Keratinocyte (primary cell): ENCODE results near the gene FRS2. TPM values are rescaled to one million over a fixed set of nuclear protein-coding genes. Genes with fewer than 3 reads are reported as not detected.

Source experiments
- DNase-seq: peaks from one replicate; pipeline ENCODE4 v3.0.0-alpha.2; 2011; ENCODE audit warnings: low read depth, missing footprints, low spot score
- FAIRE-seq: peaks from 2 replicates; lab custom pipeline; 2011; peaks lifted over from hg19 to GRCh38; lab: Jason Lieb, UNC
- H2AFZ ChIP-seq: 2 replicates; pipeline ENCODE4 v1.6.0; 2012; ENCODE audit warnings: low read length, control low read depth, inconsistent platforms; ENCODE audit not compliant: control insufficient read depth
- H3K27ac ChIP-seq: 2 replicates; pipeline ENCODE4 v1.5.1; 2011; ENCODE audit warnings: low read length; ENCODE audit not compliant: control insufficient read depth, insufficient read depth
- H3K27me3 ChIP-seq: 3 replicates; pipeline ENCODE4 v1.6.0; 2011; ENCODE audit warnings: low read length; ENCODE audit not compliant: control insufficient read depth, insufficient read depth; ENCODE audit errors: extremely low read depth
- H3K36me3 ChIP-seq, 2 experiments: 2 replicates in 1 of 2; 3 replicates in 1 of 2; pipeline ENCODE4 v1.5.1; 2011; ENCODE audit warnings: low read length in 2 of 2, mild to moderate bottlenecking in 1 of 2; ENCODE audit not compliant: control insufficient read depth in 2 of 2, insufficient read depth in 2 of 2; ENCODE audit errors: extremely low read depth in 1 of 2
- H3K4me1 ChIP-seq: 3 replicates; pipeline ENCODE4 v1.5.1; 2011; ENCODE audit warnings: low read length; ENCODE audit not compliant: control insufficient read depth, insufficient read depth; ENCODE audit errors: extremely low read depth
- H3K4me2 ChIP-seq: 3 replicates; pipeline ENCODE4 v1.6.0; 2011; ENCODE audit warnings: low read depth, low read length; ENCODE audit not compliant: control insufficient read depth, insufficient read depth; ENCODE audit errors: extremely low read depth
- H3K4me3 ChIP-seq, 3 experiments: fragments of 200-600 bp in 1 of 3; sonication (generic) in 1 of 3; 2 replicates in 2 of 3; 3 replicates in 1 of 3; pipeline ENCODE4 v1.5.1; 2011 to 2016; ENCODE audit warnings: low read length in 3 of 3, mild to moderate bottlenecking in 3 of 3, control low read depth in 2 of 3, inconsistent platforms in 1 of 3, low read depth in 1 of 3, mixed read lengths in 1 of 3, mixed run types in 1 of 3, moderate library complexity in 1 of 3; ENCODE audit not compliant: control insufficient read depth in 2 of 3, insufficient read depth in 2 of 3; ENCODE audit errors: extremely low read depth in 1 of 3
- H3K79me2 ChIP-seq: 2 replicates; pipeline ENCODE4 v1.6.0; 2012; ENCODE audit warnings: low read length; ENCODE audit not compliant: control insufficient read depth, insufficient read depth
- H3K9ac ChIP-seq: 3 replicates; pipeline ENCODE4 v1.6.0; 2011; ENCODE audit warnings: low read length; ENCODE audit not compliant: control insufficient read depth, insufficient read depth; ENCODE audit errors: extremely low read depth
- H3K9me1 ChIP-seq: 3 replicates; pipeline ENCODE4 v1.6.0; 2011; ENCODE audit warnings: low read length; ENCODE audit not compliant: control insufficient read depth, insufficient read depth; ENCODE audit errors: extremely low read depth
- H3K9me3 ChIP-seq: 2 replicates; pipeline ENCODE4 v1.5.1; 2012; ENCODE audit warnings: low read depth, low read length; ENCODE audit not compliant: control insufficient read depth
- H4K20me1 ChIP-seq: 3 replicates; pipeline ENCODE4 v1.6.0; 2011; ENCODE audit warnings: low read length; ENCODE audit not compliant: control insufficient read depth, insufficient read depth; ENCODE audit errors: extremely low read depth
- CTCF ChIP-seq, 3 experiments: IDR thresholded peaks in 1 of 3; conservative IDR thresholded peaks in 1 of 3; optimal IDR thresholded peaks in 1 of 3; 2 replicates in 2 of 3; 3 replicates in 1 of 3; pipeline versions ENCODE3 to v1.5.1; 2011; ENCODE audit warnings: low read length in 3 of 3, mild to moderate bottlenecking in 3 of 3, moderate library complexity in 2 of 3, control low read depth in 1 of 3, inconsistent platforms in 1 of 3; ENCODE audit not compliant: insufficient read depth in 2 of 3; ENCODE audit errors: extremely low read depth in 1 of 3
- EZH2 ChIP-seq: IDR thresholded peaks from one replicate; pipeline ENCODE4 v1.6.1; 2012; ENCODE audit warnings: inconsistent platforms, mild to moderate bottlenecking, low read length, moderate library complexity
- dilution Hi-C: fragments of 300-500 bp; cut with MboI; formaldehyde crosslinking; loops from one replicate; pipeline ENCODE4 v1.7.0; 2020; ENCODE audit warnings: low sequenced_read_pairs; ENCODE audit not compliant: extremely low pct_ligation_motif_present
- polyA plus RNA-seq, 5 experiments: library from polyadenylated mRNA; depleted of rRNA in 3 of 5; stranded (reverse) in 3 of 5; stranded (forward) in 1 of 5; unstranded in 1 of 5; fragments of >200 nt; gene quantifications; 1 replicate in 1 of 5; 2 replicates in 3 of 5; 3 replicates in 1 of 5; pipeline versions ENCODE4 v1.2.1 to v1.2.3, GENCODE V29; 2011 to 2012; ENCODE audit warnings: missing spikeins in 2 of 5, low read depth in 1 of 5, low replicate concordance in 1 of 5

FRS2 gene
- polyA plus RNA-seq, 1 donor (not counting 4 experiments of a cell fraction or from before 2014, with no cell fraction given): 28.6 TPM

- H3K4me3 ChIP-seq: peak within 1 kb of the TSS; percentile 77 to 97 (median 93)
- peaks cover 9 to 17% of the 10 kb centered on the region in 2 experiments for H3K36me3 ChIP-seq
- H4K20me1 ChIP-seq: peaks cover 4% of the 10 kb centered on the region
- peak within 1 kb of the TSS; percentile 99 for H3K9ac ChIP-seq
- DNase-seq (peak; percentile 66), FAIRE-seq (no peak)
- H3K27ac ChIP-seq: peak within 1 kb of the TSS; percentile 97
- H3K9me1 ChIP-seq: no peaks in the 10 kb centered on the region
- peak; percentile 40 to 54 (median 42) for TF ChIP-seq CTCF (optimal IDR thresholded peaks at IDR 0.05 in 1 of 3, IDR thresholded peaks at IDR 0.05 in 1 of 3, conservative IDR thresholded peaks at IDR 0.05 in 1 of 3; ENCODE audit: extremely low read depth in 1 of 3, insufficient read depth in 2 of 3, low read length in 3 of 3)
- no peak for TF ChIP-seq EZH2
- H3K27me3 ChIP-seq: no peaks in the 10 kb centered on the region
- peaks cover 8% of the 10 kb centered on the region for H3K4me1 ChIP-seq
- H3K4me2 ChIP-seq: peak within 1 kb of the TSS; percentile 97
- H3K9me3 ChIP-seq: no peaks in the 10 kb centered on the region
- dilution Hi-C loops: no loop called here
- H3K79me2 ChIP-seq: peaks cover 27% of the 10 kb centered on the region
- peak within 1 kb of the TSS; percentile 100 for H2AFZ ChIP-seq
These were observed 115.2 kb downstream of the FRS2 start, which contains the start of gene CCT2 for GRCh38 chr12:69585189-69586062. Gene CCT2 (plus strand): TSS chr12:69585459. CDS start chr12:69585522, 63 bp downstream.

DNA sequence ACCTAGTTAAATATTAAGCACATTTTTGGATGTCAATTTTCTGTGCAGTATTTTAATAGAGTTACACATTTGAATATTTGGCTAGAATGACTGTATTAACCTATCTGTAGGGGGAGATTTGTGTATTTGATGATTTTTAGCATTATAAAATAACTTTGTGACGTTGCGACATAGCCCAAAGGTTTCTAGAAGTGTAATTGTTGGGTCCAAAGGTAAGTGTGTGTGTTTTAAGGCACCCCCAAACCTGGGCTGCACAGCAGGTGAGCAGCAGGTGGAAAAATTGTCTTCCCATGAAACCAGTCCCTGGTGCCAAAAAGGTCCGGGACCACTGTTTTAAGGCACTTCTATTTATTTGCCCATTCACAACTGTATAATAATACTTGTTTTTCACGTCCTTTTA is 118.3 kb downstream of the FRS2 start:
- no peak overlapping the region for H3K9ac ChIP-seq
- dilution Hi-C loops: no loop called here
- H3K79me2 ChIP-seq: peaks cover 30% of the 10 kb centered on the region
- H3K4me1 ChIP-seq: peaks cover 4% of the 10 kb centered on the region
- H3K9me3 ChIP-seq: no peaks in the 10 kb centered on the region
- no peak for DNase-seq
- H3K36me3 ChIP-seq: peaks cover 17 to 33% of the 10 kb centered on the region in 2 experiments
- no peak for FAIRE-seq
- H3K4me2 ChIP-seq: no peak overlapping the region
- TF ChIP-seq CTCF (optimal IDR thresholded peaks at IDR 0.05 in 1 of 3, IDR thresholded peaks at IDR 0.05 in 1 of 3, conservative IDR thresholded peaks at IDR 0.05 in 1 of 3; ENCODE audit: extremely low read depth in 1 of 3, insufficient read depth in 2 of 3, low read length in 3 of 3): no peak
- H3K27me3 ChIP-seq: no peaks in the 10 kb centered on the region
- no peak overlapping the region for H2AFZ ChIP-seq
- no peaks in the 10 kb centered on the region for H3K9me1 ChIP-seq
- H3K27ac ChIP-seq: no peak overlapping the region
- H4K20me1 ChIP-seq: peaks cover 4% of the 10 kb centered on the region
- no peak overlapping the region for H3K4me3 ChIP-seq
